ENCODE results near the gene TMEM247.
"Not testable (repeated sequence)": the region's sequence is repeated elsewhere in the genome, so short reads cannot be mapped to it uniquely, and the experiment has no call there.

Gene TMEM247

GRCh38 chr2:46459694-46460093, 19.7 kb upstream of the TMEM247 start:
- DNase-seq: no peak

- DNase-seq: peak; percentile 78
Observed at GRCh38 chr2:46460241-46460921, 19.0 kb upstream of the TMEM247 start.

- DNase-seq: peak; percentile 88
Observed at GRCh38 chr2:46461011-46461674, 18.2 kb upstream of the TMEM247 start.

GRCh38 chr2:46461709-46462171, 17.6 kb upstream of the TMEM247 start:
- DNase-seq: no peak

GRCh38 chr2:46462936-46463335, 16.4 kb upstream of the TMEM247 start:
- no peak for DNase-seq

GRCh38 chr2:46469116-46469515, 10.2 kb upstream of the TMEM247 start:
- no peak for DNase-seq

GRCh38 chr2:46469700-46470099, 9.7 kb upstream of the TMEM247 start:
- DNase-seq: no peak

GRCh38 chr2:46470114-46470628, 9.2 kb upstream of the TMEM247 start:
- no peak for DNase-seq

GRCh38 chr2:46471019-46471583, 8.3 kb upstream of the TMEM247 start:
- no peak for DNase-seq

- DNase-seq: no peak
Observed at GRCh38 chr2:46471697-46472096, 7.7 kb upstream of the TMEM247 start.

- DNase-seq: not testable (repeated sequence)
Observed at GRCh38 chr2:46472165-46472564, 7.2 kb upstream of the TMEM247 start.

GRCh38 chr2:46477462-46477861, 1.9 kb upstream of the TMEM247 start:
- DNase-seq: not testable (repeated sequence)

GRCh38 chr2:46477925-46478324, 1.4 kb upstream of the TMEM247 start:
- no peak for DNase-seq

- DNase-seq: no peak
Observed at GRCh38 chr2:46480562-46480961, 1.2 kb downstream of the TMEM247 start.

GRCh38 chr2:46481198-46482193, 2.1 kb downstream of the TMEM247 start:
- no peak for DNase-seq

GRCh38 chr2:46482490-46482889, 3.1 kb downstream of the TMEM247 start:
- no peak for DNase-seq

- DNase-seq: no peak
Observed at GRCh38 chr2:46485002-46485401, 5.6 kb downstream of the TMEM247 start.

- no peak for DNase-seq
Observed at GRCh38 chr2:46486436-46486835, 7.1 kb downstream of the TMEM247 start.

GRCh38 chr2:46487667-46488335, 8.4 kb downstream of the TMEM247 start:
- no peak for DNase-seq

- DNase-seq: no peak
Observed at GRCh38 chr2:46488389-46488788, 9.0 kb downstream of the TMEM247 start.

- peak; percentile 58 for DNase-seq
Observed at GRCh38 chr2:46489423-46490174, 10.2 kb downstream of the TMEM247 start.
